AG04450 (cell line): ENCODE data around the gene ARHGAP6. TPM values are rescaled to one million over a fixed set of nuclear protein-coding genes. Genes with fewer than 3 reads are reported as not detected.

ENCODE experiments used
- CTCF ChIA-PET: fragments of 300-600, 350-600 bp; formaldehyde crosslinking; extraction: SDS; loops from one replicate; lab custom pipeline; 2022; ENCODE audit warnings: antibody characterized with exemption, inconsistent platforms; lab: Charles Lee
- POLR2A ChIA-PET: fragments of 350-600 bp; formaldehyde crosslinking; extraction: SDS; loops from one replicate; lab custom pipeline; 2021; ENCODE audit warnings: antibody characterized with exemption, inconsistent platforms; lab: Yijun Ruan, JAX
- DNase-seq: peaks from one replicate; pipeline ENCODE4 v3.0.0-alpha.2; 2011; ENCODE audit warnings: low read depth, low spot score
- H3K27ac ChIP-seq: one replicate; pipeline ENCODE4 v1.5.1; 2012; ENCODE audit warnings: low read depth, low read length, control low read depth
- H3K27me3 ChIP-seq: one replicate; pipeline ENCODE4 v1.6.0; 2012; ENCODE audit warnings: low read length; ENCODE audit not compliant: control insufficient read depth, insufficient read depth
- H3K4me3 ChIP-seq: 2 replicates; pipeline ENCODE4 v1.5.1; 2011; ENCODE audit warnings: mild to moderate bottlenecking, low read depth, low read length, control low read depth
- H3K9me3 ChIP-seq: 2 replicates; pipeline ENCODE4 v1.5.1; 2012; ENCODE audit warnings: low read length; ENCODE audit not compliant: control insufficient read depth, insufficient read depth
- CTCF ChIP-seq: IDR thresholded peaks from 2 replicates; pipeline ENCODE4 v1.5.1; 2011; ENCODE audit warnings: low read depth, low read length, control low read depth, inconsistent platforms
- polyA plus RNA-seq: library from polyadenylated mRNA; depleted of rRNA; stranded (reverse); fragments of >200 nt; gene quantifications from 2 replicates; pipeline ENCODE4 v1.2.3, GENCODE V29; 2011

Gene ARHGAP6
- polyA plus RNA-seq, 1 experiment: 4.0 TPM

- Histone ChIP-seq H3K9me3 (no peaks in the 10 kb centered on the region), H3K27me3 (no peaks in the 10 kb centered on the region), H3K27ac (no peak overlapping the region), H3K4me3 (no peak overlapping the region)
- ChIA-PET POLR2A (no interaction called here), CTCF (no interaction called here)
- DNase-seq: no peak
- TF ChIP-seq CTCF: no peak
These were observed 225.9 kb downstream of the ARHGAP6 start for GRCh38 chrX:11439846-11440245.

DNA sequence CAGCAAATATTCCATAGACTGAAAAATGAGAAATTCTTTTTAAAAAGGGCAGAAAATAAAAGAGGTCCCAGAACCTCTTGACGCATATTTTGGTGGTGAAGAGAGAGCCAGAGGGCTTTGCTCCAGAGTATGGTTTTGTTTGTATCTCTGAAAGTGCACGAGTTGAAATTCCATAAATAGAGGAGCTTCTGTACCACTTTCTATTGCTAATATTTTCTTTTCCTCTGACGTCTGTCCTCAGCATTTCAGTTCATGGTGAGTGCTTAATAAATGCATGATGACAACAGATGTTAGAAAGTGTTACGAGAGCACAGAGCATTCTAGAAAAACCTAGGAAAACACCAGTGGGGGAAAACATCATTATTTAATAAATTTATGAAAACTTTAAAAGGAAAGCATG lies 227.0 kb downstream of the ARHGAP6 start:
- TF ChIP-seq CTCF: no peak
- Histone ChIP-seq H3K27ac (no peak overlapping the region), H3K27me3 (no peaks in the 10 kb centered on the region), H3K9me3 (no peaks in the 10 kb centered on the region), H3K4me3 (no peak overlapping the region)
- CTCF ChIA-PET: interaction anchor here (2.0 kb wide), 1 partner anchor 57 kb away, joined by 8 read pairs; no protein-coding TSS in a partner anchor
- POLR2A ChIA-PET: no interaction called here
- no peak for DNase-seq

DNA sequence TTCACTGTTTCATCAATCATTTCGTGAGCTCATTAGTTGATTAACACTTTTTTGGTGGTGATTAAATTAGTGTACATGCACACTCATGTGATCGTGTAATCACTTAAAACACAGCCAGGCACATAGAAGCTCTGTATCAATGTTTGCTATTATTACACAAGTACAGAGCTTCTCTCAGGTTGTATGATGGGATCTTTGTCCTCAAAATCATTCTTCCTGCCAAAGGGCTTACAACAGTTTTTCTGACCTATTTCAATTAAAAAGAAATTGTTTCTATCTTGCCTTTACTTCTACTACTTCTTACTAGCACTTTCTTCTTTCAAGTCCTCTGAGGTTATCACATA lies 227.4 kb downstream of the ARHGAP6 start:
- TF ChIP-seq CTCF: no peak
- H3K9me3 ChIP-seq: no peaks in the 10 kb centered on the region
- no peaks in the 10 kb centered on the region for H3K27me3 ChIP-seq
- POLR2A ChIA-PET: no interaction called here
- CTCF ChIA-PET: interaction anchor here (2.0 kb wide), 1 partner anchor 56 kb away, joined by 8 read pairs; no protein-coding TSS in a partner anchor
- no peak for DNase-seq
- no peak overlapping the region for H3K27ac ChIP-seq
- H3K4me3 ChIP-seq: no peak overlapping the region

GRCh38 chrX:11437642-11438379 lies 227.9 kb downstream of the ARHGAP6 start:
- TF ChIP-seq CTCF: no peak
- no peak for DNase-seq
- H3K9me3 ChIP-seq: no peaks in the 10 kb centered on the region
- no peak overlapping the region for H3K4me3 ChIP-seq
- ChIA-PET POLR2A (interaction anchor here (0.5 kb wide), 1 partner anchor 96 kb away, joined by 4 read pairs; no protein-coding TSS in a partner anchor), CTCF (interaction anchor here (0.6 to 2.0 kb wide), 2 partner anchors 56 to 95 kb away, joined by 3 to 8 read pairs; no protein-coding TSS in a partner anchor)
- H3K27ac ChIP-seq: no peak overlapping the region
- H3K27me3 ChIP-seq: no peaks in the 10 kb centered on the region

DNA sequence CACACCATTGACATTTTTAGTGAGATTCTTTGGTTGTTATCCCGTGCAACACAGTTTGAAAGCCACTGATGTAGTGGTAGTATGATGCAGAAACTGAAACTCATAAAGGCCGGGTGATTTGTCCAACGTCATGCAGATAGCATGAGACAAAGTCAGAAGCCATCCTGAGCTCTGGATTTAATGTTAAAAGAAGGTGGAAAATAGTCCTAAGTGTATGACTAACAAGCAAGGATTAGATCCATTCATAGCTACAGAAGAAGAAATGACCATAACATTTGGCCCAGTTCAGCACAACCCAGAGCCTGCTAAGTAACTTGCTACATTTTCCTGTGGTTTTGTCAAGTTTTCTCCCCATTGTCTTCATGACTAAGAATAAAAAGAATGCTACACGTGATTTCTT lies 230.2 kb downstream of the ARHGAP6 start:
- POLR2A ChIA-PET: no interaction called here
- DNase-seq: no peak
- Histone ChIP-seq H3K9me3 (no peaks in the 10 kb centered on the region), H3K27ac (no peak overlapping the region), H3K4me3 (no peak overlapping the region), H3K27me3 (no peaks in the 10 kb centered on the region)
- TF ChIP-seq CTCF: no peak
- CTCF ChIA-PET: interaction anchor here (0.8 kb wide), 1 partner anchor 54 kb away, joined by 3 read pairs; no protein-coding TSS in a partner anchor
